WTC11 (cell line): ENCODE data around the gene CAB39L. TPM values are rescaled to one million over a fixed set of nuclear protein-coding genes. Genes with fewer than 3 reads are reported as not detected.

Source experiments
- ATAC-seq: fragments of 200-7000 bp; cut with Tn5 transposase; 2 replicates; pipeline ENCODE4 v1.10.0; 2021; ENCODE audit warnings: mild to moderate bottlenecking, moderate library complexity
- CTCF ChIA-PET: fragments of 300-600 bp; sonication (Branson Sonifier 250); formaldehyde crosslinking; loops from one replicate; lab custom pipeline; 2021; ENCODE audit warnings: antibody characterized with exemption; lab: Charles Lee
- POLR2A ChIA-PET: fragments of 350-600 bp; sonication (Branson Sonifier 250); formaldehyde crosslinking; loops from one replicate; lab custom pipeline; 2021; ENCODE audit warnings: antibody characterized with exemption; lab: Charles Lee
- DNase-seq: peaks from one replicate; pipeline ENCODE4 v3.0.0; 2021; ENCODE audit warnings: low spot score
- H3K27ac Mint-ChIP-seq: 2 replicates; pipeline ENCODE4 v1.8.0; 2021; ENCODE audit warnings: mixed read lengths
- H3K27me3 Mint-ChIP-seq: 2 replicates; pipeline ENCODE4 v1.8.0; 2021; ENCODE audit warnings: low read depth, mild to moderate bottlenecking, moderate library complexity, mixed read lengths
- H3K36me3 Mint-ChIP-seq: 2 replicates; pipeline ENCODE4 v1.8.0; 2021; ENCODE audit warnings: mixed read lengths
- H3K4me1 Mint-ChIP-seq: 2 replicates; pipeline ENCODE4 v1.8.0; 2022; ENCODE audit warnings: mixed read lengths
- H3K4me3 Mint-ChIP-seq: 2 replicates; pipeline ENCODE4 v1.8.0; 2021; ENCODE audit warnings: mild to moderate bottlenecking, moderate library complexity, mixed read lengths
- H3K9me3 Mint-ChIP-seq: 2 replicates; pipeline ENCODE4 v1.8.0; 2021; ENCODE audit warnings: mixed read lengths
- ATF1 ChIP-seq: sonication (generic); formaldehyde crosslinking; IDR thresholded peaks from 2 replicates; pipeline ENCODE4 v1.8.1; 2023; ENCODE audit warnings: mild to moderate bottlenecking, moderate library complexity, missing genetic modification reagents
- CBFB ChIP-seq: sonication (generic); formaldehyde crosslinking; IDR thresholded peaks from 2 replicates; pipeline ENCODE4 v1.8.1; 2022; ENCODE audit warnings: mild to moderate bottlenecking, low read depth, missing genetic modification reagents
- CREB1 ChIP-seq: sonication (generic); formaldehyde crosslinking; IDR thresholded peaks from 2 replicates; pipeline ENCODE4 v1.8.0; 2023; ENCODE audit warnings: mild to moderate bottlenecking, missing genetic modification reagents
- ETV6 ChIP-seq: sonication (generic); formaldehyde crosslinking; IDR thresholded peaks from 2 replicates; pipeline ENCODE4 v1.8.1; 2022; ENCODE audit warnings: mild to moderate bottlenecking, missing genetic modification reagents
- FOXJ3 ChIP-seq: sonication (generic); formaldehyde crosslinking; IDR thresholded peaks from 2 replicates; pipeline ENCODE4 v1.9.0; 2021; ENCODE audit warnings: missing genetic modification reagents, mild to moderate bottlenecking, borderline replicate concordance
- JAZF1 ChIP-seq: fragments of 250-450 bp; sonication (Bioruptor Pico); IDR thresholded peaks from 2 replicates; pipeline ENCODE4 v1.9.0; 2021; ENCODE audit warnings: moderate library complexity, mild to moderate bottlenecking, inconsistent platforms
- NFATC4 ChIP-seq: fragments of 250-450 bp; sonication (Bioruptor Pico); IDR thresholded peaks from 2 replicates; pipeline ENCODE4 v1.9.0; 2021; ENCODE audit warnings: mild to moderate bottlenecking
- OVOL2 ChIP-seq: fragments of 250-450 bp; sonication (Bioruptor Pico); IDR thresholded peaks from 2 replicates; pipeline ENCODE4 v1.9.0; 2021; ENCODE audit warnings: mild to moderate bottlenecking, borderline replicate concordance
- RELA ChIP-seq: sonication (generic); formaldehyde crosslinking; IDR thresholded peaks from 2 replicates; pipeline ENCODE4 v1.8.1; 2022; ENCODE audit warnings: missing genetic modification reagents, mild to moderate bottlenecking, borderline replicate concordance
- RORB ChIP-seq: fragments of 250-450 bp; sonication (Bioruptor Pico); IDR thresholded peaks from 2 replicates; pipeline ENCODE4 v1.9.0; 2021; ENCODE audit warnings: mild to moderate bottlenecking
- SMAD3 ChIP-seq: sonication (generic); formaldehyde crosslinking; IDR thresholded peaks from 2 replicates; pipeline ENCODE4 v1.8.0; 2022; ENCODE audit warnings: missing genetic modification reagents, mild to moderate bottlenecking, borderline replicate concordance
- TCF7 ChIP-seq: sonication (generic); formaldehyde crosslinking; IDR thresholded peaks from 2 replicates; pipeline ENCODE4 v1.8.0; 2022; ENCODE audit warnings: mild to moderate bottlenecking, low read depth, missing genetic modification reagents, moderate library complexity
- TP53 ChIP-seq: sonication (generic); formaldehyde crosslinking; IDR thresholded peaks from 2 replicates; pipeline ENCODE4 v1.8.1; 2023; ENCODE audit warnings: mild to moderate bottlenecking, missing genetic modification reagents
- ZNF671 ChIP-seq: fragments of 250-450 bp; sonication (Bioruptor Pico); IDR thresholded peaks from 2 replicates; pipeline ENCODE4 v1.8.0; 2021; ENCODE audit warnings: mild to moderate bottlenecking
- total RNA-seq: library from RNA; stranded (reverse); gene quantifications from 3 replicates; pipeline ENCODE4 v1.2.3, GENCODE V29; 2021
- TF ChIP-seq, protein P1 (sequence below): sonication (generic); formaldehyde crosslinking; IDR thresholded peaks from 2 replicates; pipeline ENCODE4 v1.8.1; 2022; ENCODE audit warnings: missing genetic modification reagents, borderline replicate concordance
- TF ChIP-seq, protein P2 (sequence below): fragments of 250-450 bp; sonication (Bioruptor Pico); IDR thresholded peaks from 2 replicates; pipeline ENCODE4 v1.8.0; 2021; ENCODE audit warnings: mild to moderate bottlenecking
- TF ChIP-seq, protein P3 (sequence below): sonication (generic); formaldehyde crosslinking; IDR thresholded peaks from 2 replicates; pipeline ENCODE4 v1.8.1; 2022; ENCODE audit warnings: low read depth, mild to moderate bottlenecking, moderate library complexity, missing genetic modification reagents, borderline replicate concordance
- TF ChIP-seq, protein P4 (sequence below): sonication (generic); formaldehyde crosslinking; IDR thresholded peaks from 2 replicates; pipeline ENCODE4 v1.8.1; 2022; ENCODE audit warnings: mild to moderate bottlenecking, moderate library complexity, missing genetic modification reagents
- TF ChIP-seq, protein P5 (sequence below): fragments of 250-450 bp; sonication (Bioruptor Pico); IDR thresholded peaks from 2 replicates; pipeline ENCODE4 v1.9.0; 2021; ENCODE audit warnings: mild to moderate bottlenecking
- TF ChIP-seq, protein P6 (sequence below): fragments of 250-450 bp; sonication (Bioruptor Pico); IDR thresholded peaks from 2 replicates; pipeline ENCODE4 v1.9.0; 2021; ENCODE audit warnings: moderate library complexity, mild to moderate bottlenecking, inconsistent platforms, borderline replicate concordance
- TF ChIP-seq, protein P7 (sequence below): sonication (generic); formaldehyde crosslinking; IDR thresholded peaks from 2 replicates; pipeline ENCODE4 v1.8.1; 2022; ENCODE audit warnings: low read depth, missing genetic modification reagents, borderline replicate concordance

CAB39L gene
- total RNA-seq, 1 experiment from 2014 or later, result 3.3 TPM

DNA sequence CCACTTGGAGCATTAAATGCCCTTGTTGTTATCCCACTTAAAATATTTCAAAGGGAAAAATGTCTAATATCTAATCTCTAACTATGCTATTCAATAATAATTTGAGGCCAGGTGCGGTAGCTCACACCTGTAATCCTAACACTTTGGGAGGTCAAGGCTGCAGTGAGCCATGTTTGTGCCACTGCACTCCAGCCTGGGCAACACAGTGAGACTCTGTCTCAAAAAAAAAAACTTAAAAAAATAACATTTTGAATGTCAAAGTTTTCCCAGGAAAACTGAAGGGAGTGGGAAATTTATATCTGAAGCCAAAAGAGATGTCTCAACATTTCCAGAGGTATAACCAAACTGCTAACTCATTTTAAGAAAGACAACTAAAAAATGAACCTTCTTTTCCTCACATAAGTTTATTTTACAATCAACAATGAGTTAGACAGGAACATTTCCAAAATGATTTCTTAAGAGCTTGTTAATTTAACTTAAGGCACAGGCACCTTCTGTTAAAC lies 47.9 kb downstream of the CAB39L start:
- no peaks in the 10 kb centered on the region for H3K36me3 Mint-ChIP-seq
- no peak overlapping the region for H3K4me3 Mint-ChIP-seq
- no peaks in the 10 kb centered on the region for H3K9me3 Mint-ChIP-seq
- H3K27ac Mint-ChIP-seq, result no peak overlapping the region
- CTCF ChIA-PET, result no interaction called here
- H3K27me3 Mint-ChIP-seq, result no peaks in the 10 kb centered on the region; the same call in none of the 2 replicates
- POLR2A ChIA-PET, result no interaction called here
- ATAC-seq (no peak), DNase-seq (no peak)
- peaks cover 2% of the 10 kb centered on the region for H3K4me1 Mint-ChIP-seq
- TF ChIP-seq ZNF671 (CRISPR knock-in tag) (no peak), CREB1 (CRISPR knock-in tag) (no peak), ATF1 (CRISPR knock-in tag) (no peak), ETV6 (CRISPR knock-in tag) (no peak)
- TF ChIP-seq, protein P1, sequence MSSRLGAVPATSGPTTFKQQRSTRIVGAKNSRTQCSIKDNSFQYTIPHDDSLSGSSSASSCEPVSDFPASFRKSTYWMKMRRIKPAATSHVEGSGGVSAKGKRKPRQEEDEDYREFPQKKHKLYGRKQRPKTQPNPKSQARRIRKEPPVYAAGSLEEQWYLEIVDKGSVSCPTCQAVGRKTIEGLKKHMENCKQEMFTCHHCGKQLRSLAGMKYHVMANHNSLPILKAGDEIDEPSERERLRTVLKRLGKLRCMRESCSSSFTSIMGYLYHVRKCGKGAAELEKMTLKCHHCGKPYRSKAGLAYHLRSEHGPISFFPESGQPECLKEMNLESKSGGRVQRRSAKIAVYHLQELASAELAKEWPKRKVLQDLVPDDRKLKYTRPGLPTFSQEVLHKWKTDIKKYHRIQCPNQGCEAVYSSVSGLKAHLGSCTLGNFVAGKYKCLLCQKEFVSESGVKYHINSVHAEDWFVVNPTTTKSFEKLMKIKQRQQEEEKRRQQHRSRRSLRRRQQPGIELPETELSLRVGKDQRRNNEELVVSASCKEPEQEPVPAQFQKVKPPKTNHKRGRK (CRISPR knock-in tag), result no peak
- TF ChIP-seq, protein P2, sequence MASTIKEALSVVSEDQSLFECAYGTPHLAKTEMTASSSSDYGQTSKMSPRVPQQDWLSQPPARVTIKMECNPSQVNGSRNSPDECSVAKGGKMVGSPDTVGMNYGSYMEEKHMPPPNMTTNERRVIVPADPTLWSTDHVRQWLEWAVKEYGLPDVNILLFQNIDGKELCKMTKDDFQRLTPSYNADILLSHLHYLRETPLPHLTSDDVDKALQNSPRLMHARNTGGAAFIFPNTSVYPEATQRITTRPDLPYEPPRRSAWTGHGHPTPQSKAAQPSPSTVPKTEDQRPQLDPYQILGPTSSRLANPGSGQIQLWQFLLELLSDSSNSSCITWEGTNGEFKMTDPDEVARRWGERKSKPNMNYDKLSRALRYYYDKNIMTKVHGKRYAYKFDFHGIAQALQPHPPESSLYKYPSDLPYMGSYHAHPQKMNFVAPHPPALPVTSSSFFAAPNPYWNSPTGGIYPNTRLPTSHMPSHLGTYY (CRISPR knock-in tag), result no peak
- TF ChIP-seq, protein P3, sequence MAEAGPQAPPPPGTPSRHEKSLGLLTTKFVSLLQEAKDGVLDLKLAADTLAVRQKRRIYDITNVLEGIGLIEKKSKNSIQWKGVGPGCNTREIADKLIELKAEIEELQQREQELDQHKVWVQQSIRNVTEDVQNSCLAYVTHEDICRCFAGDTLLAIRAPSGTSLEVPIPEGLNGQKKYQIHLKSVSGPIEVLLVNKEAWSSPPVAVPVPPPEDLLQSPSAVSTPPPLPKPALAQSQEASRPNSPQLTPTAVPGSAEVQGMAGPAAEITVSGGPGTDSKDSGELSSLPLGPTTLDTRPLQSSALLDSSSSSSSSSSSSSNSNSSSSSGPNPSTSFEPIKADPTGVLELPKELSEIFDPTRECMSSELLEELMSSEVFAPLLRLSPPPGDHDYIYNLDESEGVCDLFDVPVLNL (CRISPR knock-in tag), result no peak

DNA sequence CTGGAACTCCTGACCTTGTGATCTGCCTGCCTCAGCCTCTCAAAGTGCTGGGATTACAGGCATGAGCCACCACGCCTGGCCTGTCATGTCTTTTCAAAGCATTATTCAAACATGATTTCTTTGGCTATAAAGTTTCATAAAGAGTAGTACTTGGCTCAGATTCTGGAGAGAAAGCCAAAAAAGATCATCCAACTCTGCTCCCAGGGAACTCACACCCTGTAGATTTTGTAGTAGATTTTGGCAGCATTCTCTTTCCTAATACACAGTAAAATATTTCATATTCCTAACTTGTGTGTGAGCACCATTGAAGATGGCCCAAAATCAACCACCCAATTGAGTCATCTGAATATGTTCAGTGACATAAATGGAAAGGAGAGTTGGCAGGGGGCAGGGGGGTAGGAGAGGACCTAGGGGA lies 48.4 kb downstream of the CAB39L start:
- DNase-seq (no peak), ATAC-seq (no peak)
- Mint-ChIP-seq H3K4me1 (no peaks in the 10 kb centered on the region), H3K27me3 (peaks cover 2% of the 10 kb centered on the region), H3K36me3 (no peaks in the 10 kb centered on the region), H3K27ac (no peak overlapping the region), H3K9me3 (no peaks in the 10 kb centered on the region), H3K4me3 (no peak overlapping the region)
- TF ChIP-seq CBFB (CRISPR knock-in tag) (no peak), FOXJ3 (CRISPR knock-in tag) (no peak), TP53 (no peak), TCF7 (CRISPR knock-in tag) (no peak), SMAD3 (CRISPR knock-in tag) (no peak), RORB (CRISPR knock-in tag) (no peak)
- TF ChIP-seq, protein P4, sequence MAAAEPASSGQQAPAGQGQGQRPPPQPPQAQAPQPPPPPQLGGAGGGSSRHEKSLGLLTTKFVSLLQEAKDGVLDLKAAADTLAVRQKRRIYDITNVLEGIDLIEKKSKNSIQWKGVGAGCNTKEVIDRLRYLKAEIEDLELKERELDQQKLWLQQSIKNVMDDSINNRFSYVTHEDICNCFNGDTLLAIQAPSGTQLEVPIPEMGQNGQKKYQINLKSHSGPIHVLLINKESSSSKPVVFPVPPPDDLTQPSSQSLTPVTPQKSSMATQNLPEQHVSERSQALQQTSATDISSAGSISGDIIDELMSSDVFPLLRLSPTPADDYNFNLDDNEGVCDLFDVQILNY, result no peak
- POLR2A ChIA-PET, result no interaction called here
- CTCF ChIA-PET, result no interaction called here

DNA sequence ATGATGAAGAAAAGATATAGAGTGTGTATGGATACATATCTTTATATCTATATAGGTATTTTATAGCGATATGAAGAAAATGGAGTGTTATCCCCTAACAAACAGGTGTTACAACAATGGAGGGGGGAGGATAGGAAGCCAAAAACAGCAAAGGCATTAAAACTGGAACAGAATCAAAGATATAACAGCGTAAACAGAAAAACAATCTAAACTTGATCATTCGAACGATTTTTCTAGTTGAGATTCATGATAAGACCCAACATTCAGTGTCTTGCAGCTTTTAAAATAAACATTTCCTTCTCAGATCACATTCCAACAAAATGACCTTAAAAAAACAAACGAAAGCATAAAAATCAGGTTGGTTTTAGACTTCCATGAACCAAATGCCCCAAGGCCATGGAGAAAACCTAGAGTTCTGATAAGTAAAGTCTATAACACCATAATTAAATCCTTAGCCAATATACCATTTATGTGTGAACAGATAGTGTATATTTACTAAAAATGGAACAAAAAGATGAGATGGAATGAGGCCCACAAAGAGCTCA lies 55.7 kb downstream of the CAB39L start:
- DNase-seq (no peak), ATAC-seq (no peak)
- Mint-ChIP-seq H3K4me3 (no peak overlapping the region), H3K27ac (no peak overlapping the region), H3K9me3 (peaks cover 6% of the 10 kb centered on the region), H3K4me1 (peaks cover 11% of the 10 kb centered on the region), H3K27me3 (peaks cover 55% of the 10 kb centered on the region), H3K36me3 (no peaks in the 10 kb centered on the region)
- CTCF ChIA-PET, result no interaction called here
- POLR2A ChIA-PET, result no interaction called here
- TF ChIP-seq, protein P5, sequence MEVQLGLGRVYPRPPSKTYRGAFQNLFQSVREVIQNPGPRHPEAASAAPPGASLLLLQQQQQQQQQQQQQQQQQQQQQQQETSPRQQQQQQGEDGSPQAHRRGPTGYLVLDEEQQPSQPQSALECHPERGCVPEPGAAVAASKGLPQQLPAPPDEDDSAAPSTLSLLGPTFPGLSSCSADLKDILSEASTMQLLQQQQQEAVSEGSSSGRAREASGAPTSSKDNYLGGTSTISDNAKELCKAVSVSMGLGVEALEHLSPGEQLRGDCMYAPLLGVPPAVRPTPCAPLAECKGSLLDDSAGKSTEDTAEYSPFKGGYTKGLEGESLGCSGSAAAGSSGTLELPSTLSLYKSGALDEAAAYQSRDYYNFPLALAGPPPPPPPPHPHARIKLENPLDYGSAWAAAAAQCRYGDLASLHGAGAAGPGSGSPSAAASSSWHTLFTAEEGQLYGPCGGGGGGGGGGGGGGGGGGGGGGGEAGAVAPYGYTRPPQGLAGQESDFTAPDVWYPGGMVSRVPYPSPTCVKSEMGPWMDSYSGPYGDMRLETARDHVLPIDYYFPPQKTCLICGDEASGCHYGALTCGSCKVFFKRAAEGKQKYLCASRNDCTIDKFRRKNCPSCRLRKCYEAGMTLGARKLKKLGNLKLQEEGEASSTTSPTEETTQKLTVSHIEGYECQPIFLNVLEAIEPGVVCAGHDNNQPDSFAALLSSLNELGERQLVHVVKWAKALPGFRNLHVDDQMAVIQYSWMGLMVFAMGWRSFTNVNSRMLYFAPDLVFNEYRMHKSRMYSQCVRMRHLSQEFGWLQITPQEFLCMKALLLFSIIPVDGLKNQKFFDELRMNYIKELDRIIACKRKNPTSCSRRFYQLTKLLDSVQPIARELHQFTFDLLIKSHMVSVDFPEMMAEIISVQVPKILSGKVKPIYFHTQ, result no peak
- TF ChIP-seq ZNF671 (CRISPR knock-in tag) (no peak), CREB1 (CRISPR knock-in tag) (no peak), JAZF1 (CRISPR knock-in tag) (no peak), FOXJ3 (CRISPR knock-in tag) (no peak), NFATC4 (CRISPR knock-in tag) (no peak), OVOL2 (CRISPR knock-in tag) (no peak), RELA (CRISPR knock-in tag) (no peak)
- TF ChIP-seq, protein P6, sequence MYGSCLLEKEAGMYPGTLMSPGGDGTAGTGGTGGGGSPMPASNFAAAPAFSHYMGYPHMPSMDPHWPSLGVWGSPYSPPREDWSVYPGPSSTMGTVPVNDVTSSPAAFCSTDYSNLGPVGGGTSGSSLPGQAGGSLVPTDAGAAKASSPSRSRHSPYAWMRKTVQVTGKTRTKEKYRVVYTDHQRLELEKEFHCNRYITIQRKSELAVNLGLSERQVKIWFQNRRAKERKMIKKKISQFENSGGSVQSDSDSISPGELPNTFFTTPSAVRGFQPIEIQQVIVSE (CRISPR knock-in tag), result no peak
- TF ChIP-seq, protein P7, sequence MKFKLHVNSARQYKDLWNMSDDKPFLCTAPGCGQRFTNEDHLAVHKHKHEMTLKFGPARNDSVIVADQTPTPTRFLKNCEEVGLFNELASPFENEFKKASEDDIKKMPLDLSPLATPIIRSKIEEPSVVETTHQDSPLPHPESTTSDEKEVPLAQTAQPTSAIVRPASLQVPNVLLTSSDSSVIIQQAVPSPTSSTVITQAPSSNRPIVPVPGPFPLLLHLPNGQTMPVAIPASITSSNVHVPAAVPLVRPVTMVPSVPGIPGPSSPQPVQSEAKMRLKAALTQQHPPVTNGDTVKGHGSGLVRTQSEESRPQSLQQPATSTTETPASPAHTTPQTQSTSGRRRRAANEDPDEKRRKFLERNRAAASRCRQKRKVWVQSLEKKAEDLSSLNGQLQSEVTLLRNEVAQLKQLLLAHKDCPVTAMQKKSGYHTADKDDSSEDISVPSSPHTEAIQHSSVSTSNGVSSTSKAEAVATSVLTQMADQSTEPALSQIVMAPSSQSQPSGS, result no peak
